ENCODE results near the gene PON3.
"Not testable (repeated sequence)": the region's sequence is repeated elsewhere in the genome, so short reads cannot be mapped to it uniquely, and the experiment has no call there.

PON3 gene

GRCh38 chr7:95411666-95412065, 15.5 kb upstream of the PON3 start:
- DNase-seq (ENCODE audit: low spot score), result no peak

- no peak for DNase-seq (ENCODE audit: low spot score)
Observed at GRCh38 chr7:95411036-95411435, 14.9 kb upstream of the PON3 start.

- no peak for DNase-seq (ENCODE audit: low spot score)
Observed at GRCh38 chr7:95407751-95408150, 11.6 kb upstream of the PON3 start.

- DNase-seq (ENCODE audit: low spot score), result no peak
Observed at GRCh38 chr7:95405800-95406199, 9.6 kb upstream of the PON3 start.

GRCh38 chr7:95405208-95405607, 9.0 kb upstream of the PON3 start:
- no peak for DNase-seq (ENCODE audit: low spot score)

- DNase-seq (ENCODE audit: low spot score), result no peak
Observed at GRCh38 chr7:95404316-95404865, 8.2 kb upstream of the PON3 start.

GRCh38 chr7:95398155-95398940, 2.2 kb upstream of the PON3 start:
- no peak for DNase-seq (ENCODE audit: low spot score)

GRCh38 chr7:95397381-95397780, 1.2 kb upstream of the PON3 start:
- no peak for DNase-seq (ENCODE audit: low spot score)

- no peak for DNase-seq (ENCODE audit: low spot score)
Observed at GRCh38 chr7:95395755-95396135, 430 bp downstream of the PON3 start.

GRCh38 chr7:95394370-95394769, 1.8 kb downstream of the PON3 start:
- no peak for DNase-seq (ENCODE audit: low spot score)

GRCh38 chr7:95391761-95392160, 4.4 kb downstream of the PON3 start:
- DNase-seq (ENCODE audit: low spot score), result no peak

- no peak for DNase-seq (ENCODE audit: low spot score)
Observed at GRCh38 chr7:95389516-95389915, 6.7 kb downstream of the PON3 start.

- not testable (repeated sequence) for DNase-seq (ENCODE audit: low spot score)
Observed at GRCh38 chr7:95379457-95379856, 16.7 kb downstream of the PON3 start.

GRCh38 chr7:95376632-95377400, 19.4 kb downstream of the PON3 start:
- DNase-seq (ENCODE audit: low spot score), result no peak

GRCh38 chr7:95375591-95376257, 20.5 kb downstream of the PON3 start:
- DNase-seq (ENCODE audit: low spot score), result no peak

GRCh38 chr7:95373323-95373722, 22.9 kb downstream of the PON3 start:
- DNase-seq (ENCODE audit: low spot score), result no peak

- no peak for DNase-seq (ENCODE audit: low spot score)
Observed at GRCh38 chr7:95368235-95368634, 27.9 kb downstream of the PON3 start.

- DNase-seq (ENCODE audit: low spot score), result no peak
Observed at GRCh38 chr7:95367606-95368005, 28.6 kb downstream of the PON3 start.

- DNase-seq (ENCODE audit: low spot score), result no peak
Observed at GRCh38 chr7:95365151-95365550, 31.0 kb downstream of the PON3 start.

- no peak for DNase-seq (ENCODE audit: low spot score)
Observed at GRCh38 chr7:95357623-95358022, 38.6 kb downstream of the PON3 start.

GRCh38 chr7:95342642-95343307, 53.4 kb downstream of the PON3 start:
- no peak for DNase-seq (ENCODE audit: low spot score)

- DNase-seq (ENCODE audit: low spot score), result no peak
Observed at GRCh38 chr7:95342029-95342428, 54.1 kb downstream of the PON3 start.

All from RKO (cell line).